ENCODE results near the gene CLEC16A. TPM values are rescaled to one million over a fixed set of nuclear protein-coding genes. Genes with fewer than 3 reads are reported as not detected.
A peak's percentile ranks its signal among the peaks of the same experiment; 100 is the strongest.

Gene CLEC16A
- total RNA-seq, 4 donors from 2014 or later, result 20.3 to 25.7 (median 25.1) TPM

GRCh38 chr16:11128211-11129141 is 184.1 kb downstream of the CLEC16A start:
- no peak overlapping the region for H3K4me3 ChIP-seq
- peak overlapping the region in 3 of 4 donors; percentile 51 to 84 (median 54) for H3K27ac ChIP-seq
- peaks cover 0 to 54% (median 7%) of the 10 kb centered on the region in 3 donors for H3K36me3 ChIP-seq
- no peak for DNase-seq
- no peak for TF ChIP-seq POLR2A (IDR thresholded peaks at IDR 0.05)
- TF ChIP-seq, protein P1, sequence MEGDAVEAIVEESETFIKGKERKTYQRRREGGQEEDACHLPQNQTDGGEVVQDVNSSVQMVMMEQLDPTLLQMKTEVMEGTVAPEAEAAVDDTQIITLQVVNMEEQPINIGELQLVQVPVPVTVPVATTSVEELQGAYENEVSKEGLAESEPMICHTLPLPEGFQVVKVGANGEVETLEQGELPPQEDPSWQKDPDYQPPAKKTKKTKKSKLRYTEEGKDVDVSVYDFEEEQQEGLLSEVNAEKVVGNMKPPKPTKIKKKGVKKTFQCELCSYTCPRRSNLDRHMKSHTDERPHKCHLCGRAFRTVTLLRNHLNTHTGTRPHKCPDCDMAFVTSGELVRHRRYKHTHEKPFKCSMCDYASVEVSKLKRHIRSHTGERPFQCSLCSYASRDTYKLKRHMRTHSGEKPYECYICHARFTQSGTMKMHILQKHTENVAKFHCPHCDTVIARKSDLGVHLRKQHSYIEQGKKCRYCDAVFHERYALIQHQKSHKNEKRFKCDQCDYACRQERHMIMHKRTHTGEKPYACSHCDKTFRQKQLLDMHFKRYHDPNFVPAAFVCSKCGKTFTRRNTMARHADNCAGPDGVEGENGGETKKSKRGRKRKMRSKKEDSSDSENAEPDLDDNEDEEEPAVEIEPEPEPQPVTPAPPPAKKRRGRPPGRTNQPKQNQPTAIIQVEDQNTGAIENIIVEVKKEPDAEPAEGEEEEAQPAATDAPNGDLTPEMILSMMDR (IDR thresholded peaks at IDR 0.05), result no peak
- H3K9me3 ChIP-seq, result no peaks in the 10 kb centered on the region
- WGBS, 2 donors, result 54 to 76% methylated on average over 6 to 7 of the region's 9 CpGs
- peaks cover 7 to 53% (median 21%) of the 10 kb centered on the region in 3 donors for H3K4me1 ChIP-seq
- no peaks in the 10 kb centered on the region for H3K27me3 ChIP-seq
- intact Hi-C loops (cut with DNase I), result no loop called here

DNA sequence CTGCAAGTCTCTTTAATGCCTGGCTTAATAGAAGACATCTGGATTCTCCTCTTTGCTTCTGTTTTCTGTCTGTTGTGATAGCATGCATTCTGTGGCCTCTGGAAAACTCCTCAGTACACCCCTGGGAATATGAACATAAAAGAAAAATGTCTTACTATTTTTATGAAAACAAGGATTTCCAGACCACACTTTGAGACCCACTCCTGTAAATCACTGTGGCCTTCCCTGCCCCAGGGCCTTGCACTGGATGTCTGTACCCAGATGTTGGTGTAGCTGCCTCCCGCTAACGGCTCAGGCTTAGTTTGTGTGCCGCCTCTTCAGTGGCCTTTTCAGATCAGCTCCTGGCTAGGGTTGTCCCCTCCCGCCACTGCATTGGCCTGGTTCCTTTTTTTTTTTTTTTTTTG is 185.0 kb downstream of the CLEC16A start:
- H3K4me1 ChIP-seq, result peaks cover 7 to 58% (median 30%) of the 10 kb centered on the region in 3 donors
- H3K36me3 ChIP-seq, result peaks cover 0 to 45% (median 0%) of the 10 kb centered on the region in 3 donors
- H3K4me3 ChIP-seq, result no peak overlapping the region
- DNase-seq, result no peak
- no peaks in the 10 kb centered on the region for H3K27me3 ChIP-seq
- WGBS, 2 donors, result 60 to 79% methylated on average over 4 of the region's 4 CpGs
- H3K27ac ChIP-seq, result peak overlapping the region in 2 of 4 donors; percentile 11 to 84
- intact Hi-C loops (cut with DNase I), result no loop called here
- H3K9me3 ChIP-seq, result no peaks in the 10 kb centered on the region
- TF ChIP-seq, protein P1 (IDR thresholded peaks at IDR 0.05), result no peak
- TF ChIP-seq POLR2A (IDR thresholded peaks at IDR 0.05), result no peak

DNA sequence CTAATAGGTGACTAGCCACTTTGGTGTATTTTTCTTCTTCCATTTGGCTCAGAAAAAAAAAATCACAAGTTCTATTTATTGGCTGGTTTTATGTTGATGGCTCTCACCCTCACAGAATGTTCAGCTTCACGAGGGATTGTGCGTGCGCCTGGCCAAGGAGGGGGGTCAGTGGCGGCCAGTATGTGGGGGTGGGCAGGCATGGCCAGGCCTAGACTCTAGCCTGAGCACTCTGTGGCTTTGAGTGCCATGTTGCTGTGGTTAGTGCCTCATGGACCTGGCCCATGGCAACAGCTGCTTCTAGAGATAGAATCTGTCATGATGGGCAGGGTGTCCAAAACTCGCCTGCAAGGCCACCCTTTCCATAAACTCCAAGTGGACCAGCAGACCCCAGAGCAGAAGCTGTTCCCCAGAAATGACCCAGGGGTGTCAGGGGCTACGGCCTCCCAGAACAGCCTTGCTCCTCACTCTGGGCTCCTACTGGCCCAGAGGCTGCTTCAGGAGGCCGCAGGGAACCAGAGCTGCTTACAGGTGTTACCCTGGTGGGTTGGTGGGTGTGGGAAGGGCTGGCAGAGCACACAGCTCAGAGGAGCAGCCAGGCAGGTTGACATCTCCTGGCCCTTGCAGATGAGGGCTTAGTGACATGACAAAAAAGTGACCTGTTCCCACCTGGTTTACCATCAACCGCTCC is 186.8 kb downstream of the CLEC16A start:
- DNase-seq, result no peak
- 95 to 99% methylated on average over 5 to 6 of the region's 8 CpGs for WGBS, 2 donors

DNA sequence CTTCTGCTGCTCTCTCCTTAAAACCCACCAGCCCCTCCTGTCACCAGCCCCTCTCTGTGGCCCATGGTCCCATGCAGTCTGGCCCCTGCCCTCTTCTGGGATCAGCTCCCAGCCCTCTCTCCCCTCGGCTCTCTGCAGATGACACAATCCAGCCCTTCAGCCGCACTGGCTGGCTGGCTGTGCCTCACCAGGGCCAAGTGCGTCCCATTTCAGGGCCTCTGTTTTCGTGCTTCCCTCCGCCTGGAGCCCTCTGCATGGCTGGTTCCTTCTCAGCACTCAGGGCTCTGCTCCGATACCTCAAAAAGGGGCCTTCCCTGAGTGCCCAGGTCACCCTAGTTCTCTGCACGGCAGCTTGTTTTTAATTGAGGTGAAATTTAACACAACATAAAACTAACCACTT is 187.3 kb downstream of the CLEC16A start:
- H3K4me3 ChIP-seq, result no peak overlapping the region
- WGBS, 2 donors, result 65 to 89% methylated on average over 7 of the region's 7 CpGs
- H3K27ac ChIP-seq, result peak overlapping the region; percentile 2 to 55 (median 38)
- TF ChIP-seq, protein P1 (IDR thresholded peaks at IDR 0.05), result no peak
- TF ChIP-seq POLR2A (IDR thresholded peaks at IDR 0.05), result no peak
- DNase-seq, result no peak
- H3K27me3 ChIP-seq, result no peaks in the 10 kb centered on the region
- peaks cover 0 to 34% (median 0%) of the 10 kb centered on the region in 3 donors for H3K36me3 ChIP-seq
- no peaks in the 10 kb centered on the region for H3K9me3 ChIP-seq
- intact Hi-C loops (cut with DNase I), result no loop called here
- peaks cover 7 to 80% (median 37%) of the 10 kb centered on the region in 3 donors for H3K4me1 ChIP-seq

More for the DNA sequence above, 186.8 kb downstream of the CLEC16A start:
- Histone ChIP-seq H3K27ac (peak overlapping the region; percentile 2 to 55 (median 38)), H3K9me3 (no peaks in the 10 kb centered on the region), H3K4me1 (peaks cover 7 to 74% (median 35%) of the 10 kb centered on the region in 3 donors), H3K27me3 (no peaks in the 10 kb centered on the region), H3K4me3 (no peak overlapping the region), H3K36me3 (peaks cover 0 to 40% (median 0%) of the 10 kb centered on the region in 3 donors)
- TF ChIP-seq, protein P1 (IDR thresholded peaks at IDR 0.05), result no peak
- no peak for TF ChIP-seq POLR2A (IDR thresholded peaks at IDR 0.05)
- intact Hi-C loops (cut with DNase I), result no loop called here
